ENCODE measurements around the gene PSMA2.

DNA sequence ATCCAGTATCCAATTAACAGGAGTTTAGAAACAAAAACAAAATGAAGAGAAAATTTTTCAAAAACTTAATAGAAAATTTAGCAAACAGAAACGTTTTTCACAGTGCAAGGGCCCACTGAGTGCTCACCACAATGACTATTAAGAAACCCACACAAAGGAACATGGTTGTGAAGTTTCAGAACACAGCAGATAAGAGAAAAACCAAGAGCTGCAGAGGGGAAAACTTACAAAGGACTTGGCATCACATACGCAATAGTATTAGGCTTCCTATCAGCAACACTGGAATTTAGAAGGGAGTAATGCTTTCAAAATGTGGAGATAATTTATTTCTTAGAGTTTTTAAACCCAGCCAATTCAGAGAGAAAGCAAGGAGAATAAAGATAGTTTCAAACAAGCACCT is 18.4 kb downstream of the PSMA2 start:
- no peak for TF ChIP-seq CTCF (conservative IDR thresholded peaks at IDR 0.05)
- no peak for TF ChIP-seq EZH2 (IDR thresholded peaks at IDR 0.05; ENCODE audit: low read depth)

Data from PC-9 (cell line).